Stimulated activated CD4-positive, alpha-beta T cell treated with anti-CD3 and anti-CD28 coated beads, Interleukin-12 subunit alpha, Interleukin-12 subunit beta, amount 100 ng/mL, for 24 hours (primary cell): ENCODE data around the gene PATJ.

ENCODE experiments used
- DNase-seq, 2 experiments: peaks; one replicate each; pipeline ENCODE4 v3.0.0-alpha.2; 2020; ENCODE audit warnings: low read depth in 2 of 2

The PATJ gene

DNA sequence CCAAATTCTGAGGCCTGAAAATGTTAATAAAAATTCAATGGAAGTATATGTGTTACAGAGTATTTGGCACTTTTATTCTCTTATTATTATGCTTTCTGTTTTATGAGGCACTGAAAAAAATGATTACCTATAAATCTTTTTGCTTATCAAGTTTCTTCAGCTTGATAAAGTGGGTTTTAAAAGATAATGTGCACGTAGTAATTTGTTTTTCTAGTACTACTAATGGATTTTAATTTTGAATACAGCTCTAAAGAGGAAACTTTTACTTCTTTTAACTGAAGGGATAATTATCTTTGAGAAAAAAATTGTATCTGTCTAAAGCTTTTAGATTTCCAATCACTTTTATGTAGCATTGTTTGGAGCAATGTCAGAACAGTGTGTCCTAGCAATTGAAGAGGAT lies 241.0 kb downstream of the PATJ start:
- DNase-seq, result no peak

DNA sequence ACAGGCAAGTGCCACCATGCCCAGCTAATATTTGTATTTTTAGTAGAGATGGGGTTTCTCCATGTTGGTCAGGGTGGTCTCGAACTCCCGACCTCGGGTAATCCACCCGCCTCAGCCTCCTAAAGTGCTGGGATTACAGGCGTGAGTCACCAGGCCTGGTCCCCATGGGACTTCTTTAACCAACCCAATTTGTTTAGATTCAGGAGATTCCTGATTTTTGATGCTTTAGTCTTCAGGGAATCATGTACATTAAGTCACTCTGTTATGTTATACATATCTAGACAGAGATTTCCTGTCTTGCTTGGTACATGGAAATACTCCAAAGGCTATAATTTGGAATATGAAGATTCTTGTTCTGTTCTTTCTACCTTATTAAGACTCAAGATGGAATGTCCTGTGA lies 250.0 kb downstream of the PATJ start:
- no peak for DNase-seq

DNA sequence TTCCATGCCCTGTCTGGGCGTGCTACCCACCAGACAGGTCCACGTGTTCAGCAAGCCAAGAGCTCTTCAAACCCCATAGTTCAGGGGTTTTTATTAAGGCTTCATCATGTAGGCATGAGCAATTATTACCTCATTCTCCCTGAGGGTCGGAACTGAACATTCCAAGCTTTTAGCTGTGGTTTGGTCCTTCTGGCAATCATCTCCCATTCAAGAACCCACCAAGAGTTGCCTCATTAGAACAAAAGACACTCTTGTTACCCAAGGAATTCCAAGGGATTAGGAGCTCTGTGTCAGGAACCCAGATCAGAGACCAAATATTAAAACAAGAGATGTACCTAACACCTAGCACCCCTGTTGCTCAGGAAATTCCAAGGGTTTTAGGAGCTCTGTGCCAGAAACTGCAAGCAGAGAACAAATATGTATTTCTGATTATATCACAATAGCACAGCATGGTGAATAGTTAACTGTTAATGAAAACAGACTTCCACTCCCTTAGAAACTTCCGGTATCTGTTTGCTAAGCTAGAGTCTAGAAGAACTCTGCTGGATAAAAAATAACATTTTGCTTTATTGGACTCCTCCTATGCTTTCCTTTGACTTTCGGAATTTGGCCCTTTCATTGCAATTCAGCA lies 251.2 kb downstream of the PATJ start:
- DNase-seq, result no peak

DNA sequence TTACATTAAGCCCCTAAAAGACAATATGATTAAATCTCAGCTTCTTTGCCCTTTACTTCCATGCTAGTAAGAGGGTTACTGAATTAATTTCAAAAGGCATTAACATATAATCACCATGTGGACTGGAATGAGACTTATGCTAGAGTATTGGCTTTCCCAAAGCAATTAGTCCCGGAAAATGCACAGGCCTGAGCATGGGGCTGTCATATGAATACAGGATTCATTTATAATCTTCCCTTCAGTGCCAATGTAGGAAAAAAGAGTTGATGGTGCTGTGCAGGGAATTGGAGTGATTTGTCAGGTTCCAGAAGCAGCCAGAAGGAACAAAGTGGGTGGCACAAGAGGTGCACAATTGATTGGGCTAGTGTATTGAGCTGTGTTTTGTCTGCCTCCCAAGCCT lies 253.4 kb downstream of the PATJ start:
- no peak for DNase-seq

DNA sequence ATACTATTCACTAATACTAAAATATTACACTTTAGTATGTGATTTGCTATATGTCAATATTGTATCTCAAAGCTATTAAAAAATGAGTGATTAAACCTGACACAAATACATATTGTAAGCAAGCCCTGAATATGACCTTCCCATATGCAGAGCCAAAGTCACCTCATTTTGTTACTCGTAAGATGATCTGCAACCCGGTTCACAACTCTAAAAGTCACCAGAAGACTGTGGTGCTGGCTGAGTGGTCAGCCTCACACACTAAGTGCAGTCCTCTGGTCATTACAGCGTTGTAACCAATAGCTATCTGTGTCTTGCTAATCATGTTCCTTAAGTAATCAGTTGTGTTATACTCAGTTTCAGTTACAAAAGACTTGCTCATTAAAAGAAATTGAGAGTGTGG lies 254.8 kb downstream of the PATJ start:
- DNase-seq, result no peak

DNA sequence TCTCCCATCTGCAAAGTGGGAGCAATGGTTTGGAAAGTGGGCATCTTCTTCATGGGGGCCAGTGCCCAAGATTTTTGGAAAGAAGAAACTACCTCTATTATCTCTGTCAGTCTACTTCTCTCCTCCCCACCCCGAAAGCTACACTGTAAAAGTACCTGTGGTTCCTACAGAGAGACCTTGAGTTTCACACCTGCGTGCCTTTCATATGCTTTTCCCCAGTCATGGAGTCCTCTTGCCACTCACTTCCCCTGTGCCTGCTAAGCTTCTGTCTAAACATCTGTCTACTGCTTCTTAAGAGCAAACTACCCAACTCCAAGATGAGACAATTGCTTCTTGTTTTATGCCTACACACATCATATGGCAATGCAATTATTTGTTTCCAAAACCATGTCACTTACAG lies 261.5 kb downstream of the PATJ start:
- DNase-seq, result no peak

DNA sequence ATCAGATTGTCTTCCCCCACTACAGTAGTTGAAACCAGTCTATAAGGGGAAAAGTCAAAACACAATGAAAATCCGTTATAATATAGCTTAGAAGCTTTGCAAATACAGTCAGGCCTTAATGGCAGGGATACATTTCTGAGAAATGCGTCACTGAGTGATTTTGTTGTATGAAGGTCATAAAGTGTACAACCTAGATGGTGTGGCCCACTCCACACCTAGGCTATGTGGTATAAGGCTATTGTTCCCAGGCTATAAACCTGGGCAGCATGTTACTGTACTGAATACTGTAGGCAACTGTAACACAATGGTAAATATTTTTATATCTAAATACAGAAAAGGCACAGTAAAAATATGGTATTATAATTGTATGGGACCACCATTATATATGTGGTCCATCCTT lies 264.4 kb downstream of the PATJ start:
- no peak for DNase-seq

DNA sequence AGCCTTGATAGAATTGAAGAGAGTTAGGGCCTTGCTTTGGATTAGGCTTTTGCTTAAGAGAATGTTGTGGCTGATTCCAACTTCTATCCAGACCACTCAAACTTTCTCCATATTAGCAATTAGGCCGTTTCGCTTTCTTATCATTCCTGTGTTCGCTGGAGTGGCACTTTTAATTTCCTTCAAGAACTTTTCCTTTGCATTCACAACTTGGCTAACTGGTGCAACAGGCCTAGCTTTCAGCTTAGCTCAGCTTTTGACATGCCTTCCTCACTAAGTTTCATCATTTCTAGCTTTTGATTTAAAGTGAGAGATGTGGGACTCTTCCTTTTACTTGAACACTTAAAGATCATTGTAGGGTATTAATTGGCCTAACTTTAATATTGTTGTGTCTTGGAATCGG lies 268.7 kb downstream of the PATJ start:
- no peak for DNase-seq

DNA sequence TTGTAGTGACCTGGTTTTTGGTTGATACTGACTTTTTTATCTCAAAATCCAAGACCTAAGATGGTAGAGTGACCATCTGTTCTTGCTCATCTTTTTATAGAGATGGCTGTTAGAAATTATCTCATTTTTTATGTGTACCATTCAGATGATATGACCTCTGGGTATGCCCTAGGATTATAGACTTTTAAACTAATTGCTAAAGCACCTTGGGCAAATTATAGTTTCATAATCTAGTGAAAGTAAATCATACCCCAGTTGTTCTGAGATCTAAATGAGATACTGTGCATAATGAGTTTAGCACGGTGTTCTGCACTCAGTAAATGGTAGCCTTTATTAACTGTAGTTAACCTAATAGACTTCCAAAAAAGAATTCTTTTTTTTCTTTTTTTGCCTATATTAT lies 269.8 kb downstream of the PATJ start:
- DNase-seq, result no peak

DNA sequence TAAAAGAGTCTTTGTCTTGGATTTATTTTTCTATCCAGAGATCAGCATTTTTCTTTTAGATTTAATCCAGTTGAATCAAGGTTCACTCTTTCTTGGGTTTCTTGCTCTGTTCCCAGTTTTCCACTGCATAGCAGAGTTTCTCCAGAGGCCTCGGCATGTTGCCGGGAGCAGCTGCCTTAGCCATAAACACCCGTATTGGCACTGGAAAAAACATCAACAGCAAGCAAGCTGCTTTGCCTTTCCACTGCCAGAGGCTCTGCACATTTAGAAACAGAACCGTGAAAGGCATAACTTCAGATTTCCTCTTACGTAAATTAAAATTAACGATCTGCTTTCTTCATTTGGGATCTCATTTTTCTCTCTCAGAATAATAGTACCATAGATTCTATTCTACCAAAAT lies 270.6 kb downstream of the PATJ start:
- DNase-seq, result no peak

DNA sequence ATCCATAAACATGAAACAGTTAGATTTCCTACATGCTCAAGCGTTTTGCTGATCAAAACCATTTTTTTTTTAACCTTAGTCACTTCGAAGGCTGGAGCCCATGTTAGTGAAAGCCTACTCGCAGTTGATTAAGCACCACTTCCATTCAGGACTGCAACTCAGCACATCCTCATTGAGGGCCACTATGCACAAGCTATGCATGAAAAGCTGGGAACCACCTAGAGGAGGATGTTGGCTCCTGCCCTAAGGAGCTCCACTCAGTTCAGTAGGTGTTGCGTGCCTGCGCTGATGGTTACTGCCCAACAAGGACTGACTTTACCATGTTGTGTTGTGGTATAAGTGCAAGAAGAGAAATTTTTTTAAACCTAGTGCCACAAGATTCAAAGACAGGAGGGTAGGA lies 271.0 kb downstream of the PATJ start:
- no peak for DNase-seq

DNA sequence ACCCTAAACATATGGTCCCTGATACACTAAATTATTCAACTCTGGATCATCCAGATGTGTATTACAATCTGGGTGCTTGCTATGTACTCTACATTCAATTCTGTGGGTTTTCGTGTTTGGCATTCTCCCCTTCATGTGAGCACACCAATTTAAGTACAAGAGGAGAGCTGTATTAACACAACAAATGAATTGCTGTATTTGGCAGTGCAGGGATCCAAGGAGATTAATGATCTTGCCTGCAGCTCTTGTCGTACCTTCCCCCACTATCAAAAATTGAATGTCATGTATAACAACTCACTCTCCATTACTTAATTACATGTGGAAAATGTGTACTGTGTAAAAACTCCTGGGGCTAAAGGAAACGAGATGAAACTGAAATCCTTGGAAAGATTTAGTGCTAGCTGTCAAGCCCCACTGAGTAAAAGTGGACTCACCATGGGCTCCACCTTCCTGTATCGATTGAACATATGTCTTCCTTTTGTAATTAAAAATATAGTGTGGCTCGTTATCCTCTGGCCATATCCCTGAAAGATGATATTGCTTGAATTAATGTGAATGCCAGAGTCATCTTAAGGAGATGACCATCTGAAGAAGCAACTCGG lies 280.2 kb downstream of the PATJ start:
- no peak for DNase-seq

DNA sequence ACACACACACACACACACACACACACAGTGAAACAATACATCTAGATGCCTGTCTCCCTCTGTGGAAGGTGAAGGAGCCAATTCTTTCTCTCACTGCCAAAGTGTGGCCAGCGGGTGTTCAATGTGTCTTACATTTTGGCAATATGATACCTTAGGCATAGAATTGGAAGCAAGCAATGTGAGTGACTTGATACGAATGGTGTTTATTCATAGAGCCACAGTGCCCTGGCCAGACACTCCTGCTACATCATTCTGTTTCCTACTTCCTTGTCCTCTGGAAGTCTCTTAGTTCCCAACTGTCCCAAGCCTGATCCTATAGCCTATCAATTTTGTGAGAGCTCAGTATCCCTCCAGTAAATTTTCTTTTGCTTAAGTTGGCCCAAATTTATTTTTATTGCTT lies 282.4 kb downstream of the PATJ start:
- no peak for DNase-seq

DNA sequence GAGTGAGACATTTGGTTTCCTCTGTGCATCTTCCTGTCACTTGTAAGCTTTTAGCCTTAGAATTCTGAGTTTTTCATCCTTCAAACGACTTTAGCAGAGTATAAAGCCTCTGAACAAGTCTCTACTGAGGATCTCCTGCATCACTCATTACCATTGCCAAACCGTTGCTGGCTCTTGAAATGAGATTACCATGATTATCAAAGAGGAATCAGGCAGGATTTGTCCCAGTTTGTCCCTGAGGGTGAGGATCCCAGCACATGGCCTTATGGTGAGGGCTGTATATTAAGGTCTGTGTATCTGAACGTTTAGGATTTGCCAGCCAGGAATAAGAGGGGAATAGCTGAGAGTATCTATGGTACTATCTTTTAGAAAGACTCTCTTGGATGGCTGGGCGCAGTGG lies 282.9 kb downstream of the PATJ start:
- no peak for DNase-seq

DNA sequence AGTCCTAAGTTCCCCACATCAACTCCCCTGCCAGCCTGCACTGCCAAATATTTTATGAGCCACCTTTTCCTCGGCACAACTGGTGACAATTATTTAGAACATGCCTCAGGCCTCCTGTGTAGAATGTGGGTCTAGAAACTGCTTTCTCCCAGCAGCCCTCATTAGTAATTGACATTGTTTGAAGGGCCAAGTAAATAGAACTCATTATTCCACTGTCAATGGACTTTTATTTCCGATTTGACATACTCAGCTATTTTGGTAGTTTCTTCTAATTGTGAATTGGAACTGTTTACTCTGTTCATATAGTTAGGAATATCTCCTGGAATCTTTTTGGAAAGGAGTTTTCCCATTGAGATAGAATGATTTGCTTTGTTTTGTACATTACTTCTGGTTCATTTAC lies 283.6 kb downstream of the PATJ start:
- DNase-seq, result no peak

DNA sequence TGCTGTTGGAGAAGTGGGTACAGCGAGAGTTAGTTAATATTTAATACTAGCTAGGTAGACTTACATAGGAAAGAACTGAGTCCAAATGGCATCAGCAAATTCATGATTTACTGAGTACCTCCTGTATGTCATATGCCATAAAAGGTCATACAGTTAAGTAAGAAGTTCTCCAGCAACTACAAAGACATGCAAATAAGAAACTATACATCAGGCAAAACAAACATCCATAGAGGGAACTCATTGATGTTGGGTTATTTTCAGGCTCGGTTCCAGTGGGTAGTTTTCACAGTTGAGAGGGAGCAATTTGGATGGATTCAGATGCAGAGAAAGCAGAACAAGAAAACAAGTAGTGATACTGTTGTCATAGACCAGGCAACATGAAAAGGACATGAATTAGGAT lies 287.4 kb downstream of the PATJ start:
- DNase-seq, result no peak

DNA sequence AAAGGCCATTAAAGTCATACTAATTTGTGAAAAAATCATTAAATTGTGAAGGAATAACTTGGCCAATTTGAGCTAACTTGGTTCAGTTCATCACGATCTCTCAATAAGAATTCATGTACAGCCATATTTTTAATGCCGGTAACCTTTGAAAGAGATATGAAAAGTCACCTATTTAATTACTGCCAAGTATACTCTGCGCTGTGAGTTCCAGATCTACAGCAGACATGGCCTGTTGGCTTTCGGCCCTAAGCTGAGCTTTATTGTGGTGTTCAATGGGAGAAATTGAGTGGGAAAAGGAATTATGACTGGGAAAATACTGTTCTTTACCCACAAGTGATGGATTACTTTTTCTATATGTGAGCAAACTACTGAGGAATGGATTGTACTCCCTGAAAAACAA lies 292.5 kb downstream of the PATJ start:
- DNase-seq, result no peak

DNA sequence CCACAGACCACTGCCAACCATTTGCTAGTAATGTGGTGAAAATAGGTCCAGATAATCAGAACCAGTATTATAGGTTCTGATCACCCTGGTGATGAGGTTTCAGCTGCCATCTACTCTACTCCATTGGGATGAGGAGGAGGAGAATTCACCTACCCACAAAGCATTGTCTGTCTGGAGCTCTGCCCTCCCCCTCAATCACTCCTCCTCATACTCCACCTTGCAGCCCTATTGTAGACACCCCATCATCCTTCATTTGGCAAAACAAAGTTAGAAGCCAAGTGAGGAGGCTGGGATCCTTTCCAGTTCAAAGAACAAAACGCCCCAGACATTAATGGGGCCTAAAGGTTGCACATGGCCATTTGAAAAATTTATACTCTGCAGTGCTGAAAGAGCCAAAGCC lies 295.0 kb downstream of the PATJ start:
- DNase-seq, result no peak

DNA sequence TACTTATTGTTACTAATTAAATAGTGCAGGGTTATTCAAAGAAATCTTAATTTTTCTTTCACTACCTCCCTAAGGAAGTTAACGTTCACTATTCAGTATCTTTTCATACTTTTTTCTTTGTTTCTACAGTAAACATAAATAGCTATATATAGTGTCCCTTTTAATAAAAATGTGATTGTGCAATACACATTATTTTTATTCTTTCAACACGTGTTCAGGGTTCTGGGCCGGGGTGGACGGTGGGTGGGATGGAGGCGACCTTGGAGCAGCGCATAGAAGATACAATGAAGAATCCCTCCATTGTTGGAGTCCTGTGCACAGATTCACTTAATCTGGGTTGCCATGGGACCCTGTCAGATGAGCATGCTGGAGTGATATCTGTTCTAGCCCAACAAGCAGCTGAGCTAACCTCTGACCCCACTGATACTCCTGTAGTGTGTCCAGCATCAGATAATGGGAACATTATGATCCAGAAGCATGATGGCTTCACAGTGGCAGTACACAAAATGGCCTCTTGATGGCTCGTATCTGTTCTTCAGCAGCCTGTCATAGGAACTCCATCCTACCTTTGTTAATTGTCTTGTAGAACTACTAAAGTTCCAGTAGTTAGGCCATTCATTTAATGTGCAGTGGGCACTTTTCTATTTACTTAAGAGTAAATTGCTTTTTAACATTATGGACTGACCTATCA lies 296.5 kb downstream of the PATJ start:
- DNase-seq, result no peak

DNA sequence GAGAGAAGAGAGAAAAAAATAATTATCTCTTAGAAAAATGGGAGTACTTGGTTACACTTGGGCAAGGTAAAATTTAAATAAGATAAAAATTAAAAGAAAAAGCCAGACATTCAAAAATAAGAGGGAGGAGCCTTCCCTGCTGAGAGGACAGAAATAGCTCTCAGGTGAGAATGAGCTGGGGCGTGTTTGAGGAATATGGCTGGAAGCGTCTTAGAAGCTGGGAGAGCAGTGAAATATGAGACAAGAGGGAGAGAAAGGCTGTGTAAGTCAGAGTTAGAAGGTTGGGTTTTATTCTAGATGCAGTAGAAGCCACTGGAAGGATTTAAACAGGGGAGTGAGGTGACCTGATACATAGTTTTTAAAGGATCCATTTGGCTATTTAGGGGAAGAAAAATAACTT lies 298.2 kb downstream of the PATJ start:
- DNase-seq, result no peak

DNA sequence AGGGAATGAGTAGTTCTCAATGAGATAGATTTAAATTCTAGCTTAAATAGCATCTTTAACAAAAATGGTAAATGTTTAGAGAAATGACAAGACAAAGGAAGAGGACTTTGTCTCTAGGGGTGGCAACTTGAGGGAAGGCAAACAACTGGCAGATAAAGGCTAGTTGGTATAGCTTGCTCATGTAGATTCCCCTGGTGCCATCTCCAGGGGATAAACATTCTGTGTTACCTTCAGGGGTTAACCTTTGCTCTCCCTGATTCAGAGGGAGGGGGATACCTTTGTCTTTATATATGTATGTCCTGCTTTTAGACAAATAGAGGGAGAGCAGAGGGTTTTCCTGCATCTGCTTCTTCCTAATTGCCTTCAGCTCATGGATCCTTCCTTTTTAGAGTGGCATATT lies 298.7 kb downstream of the PATJ start:
- DNase-seq, result no peak

DNA sequence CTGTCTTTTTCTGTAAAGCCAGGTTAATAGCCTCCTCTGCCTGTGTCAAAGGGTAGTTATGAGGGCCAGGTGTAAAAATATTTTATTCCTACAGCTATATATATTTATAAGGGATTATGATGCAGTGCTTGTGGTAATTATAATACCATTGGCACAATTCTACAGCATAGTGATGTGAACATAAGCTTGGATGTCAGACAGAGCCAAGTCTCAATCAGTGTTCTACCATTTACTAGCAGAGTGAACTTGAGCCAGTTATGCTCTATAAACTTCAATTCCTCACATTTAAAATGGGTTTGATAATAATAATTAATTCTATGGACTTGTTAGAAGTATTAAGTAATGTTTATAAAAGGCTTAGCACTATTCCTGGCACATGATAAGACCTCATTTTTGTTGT lies 300.9 kb downstream of the PATJ start:
- no peak for DNase-seq

DNA sequence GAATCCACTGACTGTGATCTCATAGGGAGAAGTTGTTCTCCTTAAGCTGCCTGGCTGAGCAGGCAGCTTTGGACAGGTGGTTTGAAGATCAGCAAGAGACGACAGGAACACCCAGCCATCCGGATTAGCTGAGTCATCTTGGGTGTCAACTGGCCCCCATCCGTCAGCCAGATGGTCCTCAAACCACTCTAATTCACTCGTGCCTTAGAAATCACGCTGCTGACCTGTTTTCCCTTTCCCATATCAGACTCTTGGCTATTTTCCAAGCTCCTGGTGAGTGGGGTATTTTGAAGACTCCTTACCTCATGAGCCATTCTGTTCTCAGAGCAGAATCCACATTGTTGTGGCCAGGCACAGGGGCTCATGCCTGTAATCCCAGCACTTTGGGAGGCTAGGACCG lies 303.3 kb downstream of the PATJ start:
- DNase-seq, result no peak

DNA sequence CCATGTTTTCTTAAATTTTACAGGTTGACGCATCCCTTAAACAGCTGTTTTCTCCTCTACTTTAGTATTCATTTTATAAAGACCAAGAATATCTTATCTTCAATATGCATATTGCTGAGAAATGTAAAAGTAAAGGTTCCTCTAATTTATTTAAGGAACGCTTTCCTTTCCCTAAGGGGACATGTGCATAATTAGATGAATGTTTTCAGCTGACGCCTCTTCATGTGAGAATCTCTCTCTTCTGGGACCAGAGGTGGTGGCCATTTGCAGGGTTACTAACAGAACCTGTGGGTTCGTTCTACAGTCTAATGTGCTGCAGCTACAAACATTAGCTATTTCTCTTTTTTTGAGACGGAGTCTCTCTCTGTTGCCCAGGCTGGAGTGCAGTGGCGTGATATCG lies 304.6 kb downstream of the PATJ start:
- no peak for DNase-seq
